ENCODE measurements around the gene GALNS. TPM values are rescaled to one million over a fixed set of nuclear protein-coding genes. Genes with fewer than 3 reads are reported as not detected.

Gene GALNS
- total and polyA plus RNA-seq, 11 donors: 10.7 to 22.7 (median 14.1) TPM

DNA sequence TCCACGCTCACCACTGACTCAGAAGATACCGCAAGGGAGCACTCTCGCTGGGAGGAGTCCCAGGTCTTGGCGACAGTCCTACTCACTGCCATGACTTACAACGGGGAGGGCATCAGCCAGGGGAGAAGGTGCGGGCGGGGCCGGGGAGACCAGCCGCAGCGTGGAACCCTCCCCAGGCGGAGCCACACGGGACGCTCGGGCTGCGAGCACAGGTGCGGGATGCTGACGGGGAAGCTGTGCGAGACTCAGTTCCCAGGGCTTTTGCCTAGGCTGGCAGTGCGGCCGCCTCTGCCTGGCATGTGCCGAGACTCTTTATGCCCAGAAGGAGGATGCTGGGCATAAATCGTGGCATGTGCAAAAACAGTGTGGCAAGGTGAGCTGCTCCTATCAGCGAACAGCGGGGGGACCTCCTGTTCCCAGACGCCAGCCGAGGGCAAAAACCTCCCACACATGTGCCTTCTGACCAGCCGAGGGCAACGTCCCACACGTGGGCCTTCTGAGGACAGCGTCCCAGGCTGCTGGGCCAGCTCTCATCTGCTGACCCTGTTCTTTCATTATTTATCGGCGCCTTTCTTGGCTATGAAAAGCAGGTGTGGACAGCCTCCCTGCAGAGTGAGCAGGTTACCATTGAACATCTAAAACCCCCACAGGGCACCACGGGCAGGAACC, 6.1 kb downstream of the GALNS start:
- TF ChIP-seq CTCF (IDR thresholded peaks at IDR 0.05) (no peak), POLR2A (IDR thresholded peaks at IDR 0.05) (no peak)
- Histone ChIP-seq H3K4me3 (no peak overlapping the region), H3K36me3 (peaks cover 0 to 19% (median 3%) of the 10 kb centered on the region in 9 donors), H3K9me3 (no peaks in the 10 kb centered on the region), H3K27me3 (no peaks in the 10 kb centered on the region), H3K4me1 (peaks cover 0 to 29% (median 3%) of the 10 kb centered on the region in 12 donors), H3K27ac (no peak overlapping the region)
- DNase-seq (no peak), ATAC-seq (no peak)
- intact Hi-C loops (cut with DNase I): loop anchor here in 1 of 10 donors (10.0 kb wide), 1 partner anchor 364 kb away; the partner anchor contains the start of gene ZNF778
- 94 to 96% (median 94%) methylated on average over 30 to 33 of the region's 33 CpGs for WGBS, 4 donors

GRCh38 chr16:88848557-88848956, 8.2 kb downstream of the GALNS start:
- Histone ChIP-seq H3K4me1 (peaks cover 0 to 8% (median 0%) of the 10 kb centered on the region in 12 donors), H3K9me3 (no peaks in the 10 kb centered on the region), H3K4me3 (no peak overlapping the region), H3K27me3 (no peaks in the 10 kb centered on the region), H3K36me3 (peaks cover 0 to 19% (median 3%) of the 10 kb centered on the region in 9 donors), H3K27ac (no peak overlapping the region)
- no peak for TF ChIP-seq POLR2A (IDR thresholded peaks at IDR 0.05)
- no peak for TF ChIP-seq CTCF (IDR thresholded peaks at IDR 0.05)
- ATAC-seq (no peak), DNase-seq (no peak)
- intact Hi-C loops (cut with DNase I): no loop called here
- WGBS, 4 donors: 88 to 93% (median 91%) methylated on average over 19 to 21 of the region's 21 CpGs

DNA sequence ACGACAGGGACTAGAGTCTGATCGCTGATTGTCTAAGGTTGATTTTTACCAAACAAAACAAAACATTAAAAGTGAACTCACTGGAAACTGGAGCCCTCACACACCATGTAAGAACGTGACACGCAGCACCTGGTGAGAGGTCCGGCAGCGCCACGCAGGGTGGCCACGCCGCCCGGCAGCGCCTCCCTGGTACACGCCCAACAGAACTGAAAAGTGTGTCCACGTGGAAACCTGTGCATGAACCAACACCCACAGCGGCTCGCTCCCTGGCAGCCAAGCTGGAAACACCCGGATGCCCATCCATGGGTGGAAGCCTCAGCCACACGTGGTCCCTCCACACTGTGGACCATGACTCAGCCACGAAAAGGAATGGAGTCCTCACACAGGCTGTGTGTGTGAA, 9.1 kb downstream of the GALNS start:
- Histone ChIP-seq H3K27me3 (no peaks in the 10 kb centered on the region), H3K4me1 (no peaks in the 10 kb centered on the region), H3K27ac (no peak overlapping the region), H3K4me3 (no peak overlapping the region), H3K9me3 (no peaks in the 10 kb centered on the region), H3K36me3 (peaks cover 0 to 21% (median 6%) of the 10 kb centered on the region in 9 donors)
- WGBS, 4 donors: 92 to 95% (median 95%) methylated on average over 18 of the region's 18 CpGs
- intact Hi-C loops (cut with DNase I): no loop called here
- no peak for TF ChIP-seq CTCF (IDR thresholded peaks at IDR 0.05)
- TF ChIP-seq POLR2A (IDR thresholded peaks at IDR 0.05): no peak
- ATAC-seq (no peak), DNase-seq (no peak)

- TF ChIP-seq POLR2A (IDR thresholded peaks at IDR 0.05) (no peak), CTCF (IDR thresholded peaks at IDR 0.05) (no peak)
- H3K27me3 ChIP-seq: no peaks in the 10 kb centered on the region
- H3K36me3 ChIP-seq: peaks cover 0 to 25% (median 7%) of the 10 kb centered on the region in 9 donors
- no peak overlapping the region for H3K4me3 ChIP-seq
- no peaks in the 10 kb centered on the region for H3K9me3 ChIP-seq
- DNase-seq: no peak
- no peak for ATAC-seq
- no peak overlapping the region for H3K27ac ChIP-seq
- H3K4me1 ChIP-seq: no peaks in the 10 kb centered on the region
- intact Hi-C loops (cut with DNase I): no loop called here
- WGBS, 4 donors: 91 to 96% (median 94%) methylated on average over 9 of the region's 9 CpGs
Observed at GRCh38 chr16:88846088-88846487, 10.7 kb downstream of the GALNS start.

Data from heart left ventricle (tissue), 16 donors.